ENCODE measurements around the gene RBBP6.

GRCh38 chr16:24525970-24526559 lies 13.3 kb upstream of the RBBP6 start:
- TF ChIP-seq CTCF (IDR thresholded peaks at IDR 0.05) (no peak), POLR2A (IDR thresholded peaks at IDR 0.05) (no peak)

Measured in esophagus squamous epithelium (tissue), 4 donors.